Activated CD4-positive, alpha-beta T cell treated with anti-CD3 and anti-CD28 coated beads for 4 hours (primary cell): ENCODE data around the gene MFNG.

Experiments
- DNase-seq, 2 donors: peaks; one replicate each; pipeline ENCODE4 v3.0.0-alpha.2; 2020

Gene MFNG

DNA sequence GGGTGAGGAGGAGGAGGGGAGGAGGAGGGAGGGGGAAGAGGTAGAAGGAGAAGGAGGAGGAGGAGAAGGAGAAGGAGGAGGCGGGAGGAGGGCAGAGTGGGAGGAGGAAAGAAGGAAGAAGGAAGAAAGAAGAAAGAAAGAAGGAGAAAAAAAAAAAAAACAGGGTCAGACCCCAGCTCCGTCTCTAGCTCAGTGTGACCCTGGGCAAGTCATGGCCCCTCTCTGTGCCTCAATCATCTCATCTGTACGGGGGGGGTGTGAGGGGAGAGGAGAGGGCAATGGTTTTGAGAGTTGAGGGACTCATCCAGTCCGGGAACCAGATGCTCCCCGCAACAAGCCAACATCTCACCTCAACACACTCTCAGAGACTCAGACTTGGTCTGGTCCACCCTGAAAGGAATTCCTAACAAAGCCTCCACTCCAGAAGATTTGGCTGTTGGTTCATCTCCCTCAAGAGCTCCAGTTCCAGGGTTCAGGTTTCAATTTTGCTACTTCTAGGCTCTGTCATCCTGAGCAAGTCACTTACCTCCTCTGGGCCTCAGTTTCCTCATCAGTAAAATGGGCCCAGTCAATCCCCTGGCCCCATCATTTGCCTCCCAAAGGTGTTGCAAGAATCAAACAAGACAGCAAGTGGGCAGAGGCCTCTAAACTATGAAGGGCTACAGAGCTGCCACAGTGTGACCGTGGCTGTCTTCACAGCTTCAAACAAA lies 25.4 kb upstream of the MFNG start:
- no peak for DNase-seq

DNA sequence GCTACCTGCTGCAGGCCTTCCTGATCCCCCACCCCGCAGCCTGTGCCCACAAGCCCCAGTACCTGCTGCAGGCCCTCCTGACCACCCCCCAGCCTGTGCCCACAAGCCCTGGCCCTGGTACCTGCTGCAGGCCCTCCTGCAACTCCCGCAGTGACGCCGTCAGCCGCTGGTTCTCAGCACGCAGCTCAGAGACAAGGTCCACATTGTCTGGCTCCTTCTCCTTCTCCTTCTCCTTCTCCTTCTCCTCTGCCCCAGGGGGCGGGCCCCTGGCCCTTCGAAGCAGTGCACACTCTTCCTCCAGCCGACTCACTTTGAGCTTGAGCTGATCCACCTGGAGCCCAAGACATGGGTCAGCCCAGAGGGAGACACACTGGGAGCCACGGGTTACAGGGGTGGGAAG lies 23.9 kb upstream of the MFNG start:
- no peak for DNase-seq

DNA sequence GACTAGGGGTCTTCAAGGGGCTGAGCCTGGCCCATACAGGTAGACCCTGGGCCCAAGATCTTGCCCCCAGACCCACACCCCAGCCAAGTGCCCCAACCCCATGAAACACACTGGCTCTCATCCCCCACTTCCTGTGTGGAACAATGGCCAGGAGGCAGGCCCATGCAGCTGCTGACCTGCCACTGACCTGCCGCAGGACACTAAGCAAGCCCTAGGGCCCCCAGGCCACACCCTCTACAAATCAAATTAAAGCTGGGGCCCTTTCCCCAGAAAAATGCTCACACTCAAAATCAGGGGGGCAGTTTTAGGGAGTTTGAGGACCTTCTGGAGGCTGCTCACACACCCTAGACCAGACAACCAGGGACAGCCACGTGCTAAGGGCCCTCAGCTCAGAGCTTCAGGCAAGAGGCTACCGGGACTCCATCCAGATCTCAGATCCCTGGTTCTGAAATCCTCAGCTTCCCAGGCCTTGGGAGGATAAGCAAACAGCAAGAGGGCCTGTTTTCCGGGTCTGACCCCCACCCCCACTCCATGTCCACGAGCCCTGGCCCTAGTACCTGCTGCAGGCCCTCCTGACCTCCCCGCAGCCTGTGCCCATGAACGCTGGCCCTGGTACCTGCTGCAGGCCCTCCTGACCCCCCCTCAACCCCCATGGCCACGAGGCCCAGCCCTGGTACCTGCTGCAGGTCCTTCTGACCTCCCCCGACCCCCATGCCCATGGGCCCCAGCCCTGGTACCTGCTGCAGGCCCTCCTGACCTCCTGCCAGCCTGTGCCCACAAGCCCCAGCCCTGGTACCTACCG lies 23.1 kb upstream of the MFNG start:
- no peak for DNase-seq

DNA sequence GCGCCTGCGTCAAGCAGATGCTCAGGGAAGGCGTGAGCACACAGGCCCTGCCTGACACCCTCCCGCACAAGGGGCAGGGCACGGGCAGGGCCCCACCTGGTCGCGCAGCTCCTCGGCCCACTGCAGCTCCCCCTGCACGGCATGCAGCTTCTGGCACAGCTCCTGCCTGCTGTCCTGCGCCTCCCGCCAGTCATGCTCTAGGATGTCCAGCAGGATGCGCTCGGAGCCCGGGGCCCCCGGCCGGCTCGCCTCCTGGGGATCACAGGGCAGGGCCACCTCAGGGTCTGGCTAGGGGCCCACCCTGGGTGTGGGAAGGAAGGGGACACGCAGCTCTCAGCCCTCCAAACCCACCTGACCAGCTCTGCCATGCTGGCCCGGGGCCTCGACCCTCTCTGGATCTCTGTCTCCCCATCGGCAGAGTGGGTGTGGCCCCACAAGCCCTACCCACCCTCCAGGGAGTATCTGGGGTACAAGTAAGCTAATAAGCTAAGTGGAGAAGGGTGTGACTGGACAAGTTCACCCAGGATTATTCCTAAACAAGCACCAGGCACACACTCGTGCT lies 22.3 kb upstream of the MFNG start:
- no peak for DNase-seq

DNA sequence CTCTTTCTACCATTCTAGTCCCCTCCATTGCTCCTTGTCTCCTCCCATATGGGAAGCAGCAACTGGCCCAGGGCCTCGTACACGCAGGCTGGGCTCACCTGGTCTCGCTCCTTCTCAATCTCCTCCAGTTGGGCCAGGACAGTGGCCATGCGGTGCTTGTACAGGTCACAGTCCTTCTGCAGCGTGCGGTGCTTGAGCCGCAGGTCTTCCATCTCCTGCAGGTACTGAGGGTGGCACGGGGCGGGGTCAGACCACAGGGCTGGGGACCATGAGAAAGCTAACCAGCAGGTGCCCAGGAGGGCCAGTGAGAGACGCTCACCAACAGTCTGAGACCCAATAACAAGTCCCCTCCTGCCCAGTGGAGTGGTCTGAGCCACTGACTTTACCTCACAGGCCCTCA lies 21.5 kb upstream of the MFNG start:
- no peak for DNase-seq

DNA sequence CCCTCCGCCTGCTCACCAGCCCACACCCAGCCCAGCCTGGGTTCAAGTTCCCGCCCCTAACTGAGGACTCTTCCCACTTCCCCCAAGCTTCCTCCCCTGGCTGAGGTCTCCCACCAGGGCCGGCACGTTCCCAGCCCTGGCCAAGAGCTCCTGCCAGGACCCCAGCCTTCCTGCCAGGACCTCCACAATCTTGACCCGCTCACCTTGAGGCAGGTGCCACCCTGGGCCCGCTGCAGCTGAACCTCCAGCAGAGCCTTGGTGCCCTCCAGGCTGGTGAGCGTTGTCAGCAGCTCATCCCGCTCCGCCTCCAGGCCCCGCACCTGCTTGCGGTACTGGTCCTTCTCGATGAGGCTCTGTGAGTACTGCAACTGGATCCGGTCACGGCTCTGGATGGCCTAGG lies 19.8 kb upstream of the MFNG start:
- DNase-seq = no peak

DNA sequence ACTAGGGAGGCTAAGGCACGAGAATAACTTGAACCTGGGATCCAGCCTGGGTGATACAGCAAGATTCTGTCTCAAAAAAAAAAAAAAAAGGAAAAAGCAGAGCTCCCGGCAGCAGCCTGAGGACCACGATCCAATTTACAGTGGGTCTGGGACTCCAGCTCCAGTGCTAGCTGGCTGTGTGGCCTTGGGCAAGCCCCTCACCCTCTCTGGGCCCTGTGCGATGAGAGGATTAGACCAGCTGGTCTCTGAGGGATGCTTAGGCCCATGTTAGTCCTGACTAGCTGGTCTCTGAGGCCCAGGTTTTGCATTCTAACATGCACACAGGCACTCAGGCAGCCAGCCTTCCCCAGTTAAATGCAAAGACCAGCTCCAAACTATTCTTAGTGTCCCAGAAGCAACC lies 19.4 kb upstream of the MFNG start:
- DNase-seq = no peak

DNA sequence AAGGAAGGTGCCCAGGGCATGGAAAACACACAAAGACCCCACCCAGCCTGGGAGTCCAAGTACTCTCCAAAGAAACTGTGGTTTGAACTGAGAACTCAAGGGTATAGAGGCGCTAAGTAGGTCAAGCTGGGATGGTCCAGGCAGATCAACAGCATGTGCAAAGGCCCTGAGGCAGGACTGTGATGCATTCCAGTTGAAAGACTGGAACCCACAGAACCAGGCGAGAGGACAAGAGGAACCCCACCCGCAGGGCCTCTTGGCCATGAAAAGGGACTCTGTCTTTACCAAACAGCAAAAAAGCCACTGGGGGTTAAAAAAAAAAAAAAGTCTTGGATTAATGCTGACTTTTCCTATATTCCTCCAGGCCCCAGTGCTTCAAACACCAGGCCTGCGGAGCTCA lies 18.8 kb upstream of the MFNG start:
- DNase-seq = no peak

DNA sequence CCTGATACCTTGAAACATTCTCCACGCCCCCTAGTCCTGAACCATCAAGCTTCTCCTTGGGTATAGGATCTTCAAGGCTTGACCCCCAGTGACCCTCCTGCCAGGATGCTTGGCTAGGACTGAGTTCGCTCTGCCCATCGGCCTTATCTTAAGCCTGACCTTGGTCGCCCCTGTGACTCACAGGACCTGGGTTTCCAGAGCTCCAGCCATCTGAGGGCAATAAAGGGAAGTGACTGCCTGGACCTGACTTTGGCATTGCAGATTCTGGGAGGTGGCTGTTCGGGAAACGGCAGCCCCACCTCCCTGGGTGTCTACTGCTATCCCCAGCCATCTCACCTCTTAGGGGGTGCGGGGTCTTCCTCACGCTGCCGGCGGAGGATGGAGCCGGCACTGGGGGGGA lies 17.7 kb upstream of the MFNG start:
- DNase-seq = no peak

DNA sequence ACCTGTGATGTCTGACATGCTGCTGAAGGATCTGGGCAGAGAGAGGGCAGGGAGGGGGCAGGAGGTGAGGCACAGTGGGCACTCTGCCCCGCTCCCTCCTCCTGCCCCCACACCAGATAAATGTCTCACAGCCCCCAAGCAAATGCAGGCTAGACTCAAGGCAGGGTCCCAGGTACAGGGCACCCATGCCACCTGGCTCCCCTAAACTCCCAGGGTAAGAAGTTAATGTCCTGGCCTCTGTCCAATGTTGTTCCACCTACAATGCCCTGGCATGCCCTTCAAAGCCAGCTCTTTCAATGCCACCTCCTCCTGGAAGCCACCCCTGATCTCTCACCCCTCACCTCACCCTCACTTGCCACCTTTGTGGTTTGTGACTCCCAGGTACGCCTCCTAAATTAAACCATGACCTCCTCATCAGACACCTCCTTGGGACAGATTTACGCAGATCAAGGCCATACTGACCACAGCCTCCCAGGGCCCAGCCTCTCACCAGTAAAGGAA lies 17.0 kb upstream of the MFNG start:
- DNase-seq = no peak

DNA sequence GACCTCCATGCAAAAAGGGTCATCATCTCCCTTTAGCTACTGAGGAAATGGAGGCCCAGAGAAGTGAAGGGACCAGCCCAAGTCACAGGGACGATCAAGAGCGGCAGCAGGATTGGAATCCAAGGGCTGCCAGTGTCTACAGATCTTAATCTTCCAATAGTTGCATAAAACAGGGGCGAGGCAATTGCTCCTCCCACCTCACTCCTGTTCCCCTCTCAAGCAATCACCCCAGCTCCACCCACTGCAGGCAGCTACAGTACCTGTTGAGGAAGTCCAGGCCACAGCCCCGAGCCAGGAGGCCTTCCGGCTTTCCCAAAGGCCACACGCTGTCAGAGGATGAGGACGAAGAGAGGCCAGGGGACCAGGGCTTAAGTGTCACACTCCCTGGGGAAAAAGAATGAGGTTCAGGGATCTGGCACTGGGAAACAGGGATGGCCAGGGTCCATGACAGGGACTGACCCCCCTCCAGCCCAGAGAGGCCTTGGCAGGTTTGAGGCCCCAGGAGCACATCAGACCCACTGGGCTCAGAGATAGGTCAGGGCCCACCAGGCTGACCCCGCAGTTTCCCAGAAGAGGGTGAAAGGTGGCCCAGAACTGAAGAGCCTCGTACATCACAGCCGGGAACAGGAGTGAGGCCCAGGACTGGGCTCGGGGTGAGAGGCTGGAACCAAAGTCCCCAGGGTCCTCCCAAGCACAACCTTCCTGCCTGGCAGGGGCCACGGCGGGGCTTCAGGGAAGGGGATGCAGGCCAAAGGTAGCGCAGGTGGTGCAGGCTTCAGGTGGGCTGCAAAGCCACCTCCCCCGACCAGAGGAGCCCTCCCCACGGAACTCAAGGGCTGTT lies 16.4 kb upstream of the MFNG start:
- DNase-seq = no peak

DNA sequence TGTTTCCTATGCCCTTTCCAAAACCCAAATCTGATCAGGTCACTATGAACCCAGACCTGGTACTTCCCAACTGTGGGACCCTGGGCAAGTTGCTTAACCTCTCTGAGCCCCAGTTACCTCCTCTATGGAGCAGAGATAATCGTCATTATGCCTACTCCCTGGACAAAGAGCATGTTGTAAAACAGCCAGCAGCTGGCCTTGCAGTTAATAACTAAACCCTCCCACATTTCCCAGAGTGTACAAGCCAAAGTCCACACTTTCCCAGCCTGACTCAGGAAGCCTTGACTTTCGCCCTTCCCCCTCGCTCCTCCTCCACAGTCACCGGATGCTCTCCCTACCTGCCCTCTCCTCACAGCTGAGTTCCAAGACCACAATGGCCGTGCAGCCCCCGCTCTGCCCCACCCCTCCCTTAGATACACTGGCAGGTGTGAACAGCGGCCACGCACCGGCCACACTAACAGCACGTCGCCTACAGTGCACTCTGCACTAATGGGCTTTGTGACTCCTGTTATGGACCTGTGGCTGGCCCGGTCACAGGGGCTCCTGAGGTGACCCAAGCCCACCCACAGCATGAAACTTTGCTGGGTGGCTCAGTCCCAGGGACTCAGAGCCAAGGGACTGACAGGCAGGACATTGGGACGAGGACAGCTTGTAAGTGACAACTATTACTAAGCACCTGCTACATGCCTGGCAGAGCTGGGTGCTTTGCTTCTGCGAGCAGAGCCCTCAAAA lies 15.6 kb upstream of the MFNG start:
- no peak for DNase-seq

DNA sequence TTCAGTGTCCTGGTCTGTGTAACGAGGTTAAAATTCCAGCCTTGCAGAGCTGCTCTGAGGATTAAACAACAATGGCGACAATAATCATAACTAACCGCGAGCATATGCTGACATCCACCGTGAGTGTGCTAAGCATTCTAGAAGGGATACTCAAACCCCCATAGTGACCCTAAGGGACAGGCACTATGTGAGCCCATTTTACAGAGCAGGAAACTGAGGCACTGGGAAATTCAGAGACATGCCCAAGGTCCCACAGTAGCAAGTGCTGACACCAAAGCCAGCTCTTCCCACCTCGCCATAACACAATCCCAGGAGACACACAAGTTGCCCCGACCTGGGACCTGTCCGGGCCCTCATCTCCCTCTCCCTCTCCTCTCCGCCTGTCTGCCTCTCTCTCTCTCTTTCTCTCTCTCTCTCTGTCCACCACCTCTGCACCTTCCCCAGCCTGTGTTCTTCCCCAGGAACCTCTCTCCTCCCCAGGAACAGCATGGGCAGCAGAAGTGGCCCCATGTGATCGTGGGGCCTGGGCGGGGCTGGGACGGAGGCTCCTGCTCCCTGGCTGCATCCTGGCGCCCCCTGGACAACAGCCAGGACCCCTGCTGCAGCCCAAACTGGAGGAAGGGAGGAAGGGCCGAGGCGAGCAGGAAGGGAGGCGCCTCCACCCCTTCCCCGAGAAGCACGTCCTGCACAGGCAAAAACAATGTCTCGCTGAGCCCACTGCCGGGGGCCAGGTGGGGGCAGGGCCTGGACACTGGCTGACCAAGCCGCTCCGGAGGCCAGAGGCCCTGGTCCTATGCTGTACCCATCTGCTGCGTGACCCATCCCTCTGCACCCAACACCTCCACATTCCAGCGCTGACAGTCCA lies 14.8 kb upstream of the MFNG start:
- no peak for DNase-seq

DNA sequence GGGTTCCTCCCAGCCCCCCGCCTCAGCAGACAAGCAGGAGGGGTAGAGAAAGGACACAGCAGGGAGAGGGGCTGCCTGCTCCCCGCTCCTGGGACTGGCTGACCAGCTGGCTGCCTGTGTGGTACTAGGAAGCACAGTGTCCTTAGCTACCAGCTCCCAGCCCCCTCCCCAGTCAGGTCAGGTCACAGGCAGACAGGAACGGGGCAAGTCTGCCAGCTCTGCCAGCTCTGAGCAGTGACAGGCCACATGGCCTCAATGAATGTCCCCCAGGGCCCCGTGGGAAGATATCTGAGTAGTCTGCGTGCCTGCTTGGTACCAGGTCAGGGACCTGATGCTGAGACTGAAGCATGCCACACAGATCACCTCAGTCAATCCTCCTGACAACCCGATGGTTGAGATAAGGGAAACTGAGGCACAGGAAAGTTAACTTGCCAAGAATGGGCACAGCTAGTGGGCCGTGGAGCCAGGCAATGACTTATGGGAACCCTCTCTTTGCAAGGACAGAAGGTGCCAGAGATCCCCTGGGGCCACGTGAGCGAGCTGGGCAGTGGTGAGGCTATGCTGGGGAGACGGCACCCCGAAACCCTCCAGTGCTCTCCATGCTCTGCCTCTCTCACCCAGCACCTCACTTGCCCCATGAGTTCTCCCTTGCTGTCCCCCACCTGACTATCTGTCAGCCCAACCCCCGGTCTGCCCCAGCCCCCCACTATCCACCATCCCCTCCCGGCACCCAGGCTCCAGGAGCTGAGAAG lies 13.8 kb upstream of the MFNG start:
- no peak for DNase-seq

DNA sequence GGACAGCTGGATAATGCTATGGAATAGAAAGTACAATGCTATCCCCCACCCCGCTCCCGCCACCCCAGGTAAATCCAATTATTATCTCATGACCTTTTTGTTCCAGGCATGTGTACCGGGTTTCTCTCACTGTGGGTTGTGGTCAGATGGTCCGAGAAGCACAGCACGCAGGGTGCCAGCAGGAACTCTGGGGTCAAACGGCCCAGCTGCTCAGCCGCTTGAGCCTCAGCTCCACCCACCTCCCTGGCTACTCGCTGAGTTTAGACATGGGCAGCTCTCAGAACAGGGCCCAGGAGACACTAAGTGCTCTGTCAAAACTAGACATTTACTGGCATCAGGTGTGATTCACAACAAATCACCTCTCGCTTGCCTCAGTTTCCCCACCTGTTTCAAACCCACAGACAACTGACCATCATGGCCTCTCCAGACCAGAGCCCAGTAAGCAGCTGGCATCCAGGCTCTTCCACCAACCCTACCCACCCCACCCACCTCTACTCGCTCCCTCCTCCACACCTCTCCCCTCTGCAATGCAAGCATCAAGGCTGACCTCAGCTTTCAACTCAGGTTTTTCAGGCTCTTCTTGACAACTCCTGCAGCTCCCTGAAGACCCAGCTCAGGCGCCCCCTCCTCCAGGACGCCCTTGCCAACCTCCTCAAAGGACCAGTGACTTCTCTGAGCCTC lies 13.0 kb upstream of the MFNG start:
- DNase-seq = no peak

DNA sequence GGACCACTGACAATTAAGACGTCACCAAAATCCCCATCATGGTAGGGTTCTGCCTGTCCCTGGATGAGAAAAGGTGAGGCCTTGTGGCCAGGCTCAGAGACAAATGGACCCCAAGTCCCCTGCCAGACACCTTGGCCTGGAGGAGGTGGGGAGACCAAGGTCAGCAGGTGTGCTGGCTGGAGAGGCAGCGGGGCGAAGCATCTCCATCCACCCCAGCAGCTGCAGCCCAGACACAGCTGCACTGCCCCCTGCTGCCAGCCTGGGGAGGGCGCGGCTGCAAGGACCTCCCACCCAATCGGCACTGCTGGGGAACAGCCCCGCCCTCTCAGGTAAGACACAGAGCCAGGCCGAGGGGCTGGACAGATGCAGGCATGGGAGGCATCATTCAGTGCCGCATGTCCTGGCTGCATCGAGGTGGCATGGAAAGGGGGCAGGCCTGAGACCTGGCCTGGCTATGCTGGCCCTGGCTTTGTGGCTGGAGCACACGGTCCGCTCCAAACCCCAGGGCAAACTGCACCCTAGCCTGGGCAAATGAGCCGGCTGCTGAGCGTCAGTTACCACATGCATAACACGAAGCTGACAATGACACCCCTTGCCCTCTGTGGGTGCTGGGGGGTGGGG lies 12.2 kb upstream of the MFNG start:
- peak; percentile 68 for DNase-seq

DNA sequence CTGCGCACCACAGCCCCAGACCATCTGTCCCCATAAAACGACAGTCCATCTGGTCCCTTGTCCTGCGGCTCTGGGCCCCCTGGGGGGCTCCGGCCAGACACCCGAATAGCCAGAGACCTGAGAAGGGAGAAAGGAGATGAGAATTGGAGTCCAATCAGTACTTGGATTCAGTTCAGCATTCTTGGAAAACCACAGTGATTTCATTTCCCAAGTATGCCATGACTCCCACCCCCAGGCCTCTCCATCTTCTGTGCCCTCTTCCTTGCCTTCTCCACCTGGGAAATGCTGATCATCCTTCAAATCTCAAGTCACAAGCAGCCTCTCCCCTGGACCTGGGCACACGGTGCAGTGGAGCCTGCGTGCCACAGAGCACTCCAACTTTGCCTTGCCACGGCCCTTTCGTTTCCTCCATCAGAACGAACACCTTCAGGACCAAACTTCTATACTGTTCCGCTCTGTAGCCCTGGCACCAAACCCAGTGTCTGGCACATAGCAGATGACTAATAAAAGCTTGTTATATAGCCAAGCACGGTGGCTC lies 10.9 kb upstream of the MFNG start:
- DNase-seq = no peak

DNA sequence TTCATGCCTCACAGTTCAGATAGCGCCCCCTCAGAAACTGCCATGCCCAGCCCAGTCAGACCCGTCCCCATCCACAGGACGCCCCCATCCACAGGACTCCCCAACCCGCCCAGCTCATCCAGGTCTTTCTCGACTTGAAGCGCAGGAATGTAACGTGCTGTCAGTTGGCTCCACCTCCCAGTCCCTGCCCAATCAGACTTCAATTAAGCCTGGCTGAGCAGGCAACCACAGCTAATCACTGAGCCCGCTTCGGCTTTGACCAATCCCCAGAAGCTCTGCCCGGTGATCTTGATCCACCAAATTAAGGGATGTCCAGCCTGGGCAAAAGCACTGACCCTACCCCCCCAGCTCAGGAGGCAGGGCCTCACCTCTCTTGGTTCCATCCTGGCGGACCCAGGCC lies 10.5 kb upstream of the MFNG start:
- no peak for DNase-seq

DNA sequence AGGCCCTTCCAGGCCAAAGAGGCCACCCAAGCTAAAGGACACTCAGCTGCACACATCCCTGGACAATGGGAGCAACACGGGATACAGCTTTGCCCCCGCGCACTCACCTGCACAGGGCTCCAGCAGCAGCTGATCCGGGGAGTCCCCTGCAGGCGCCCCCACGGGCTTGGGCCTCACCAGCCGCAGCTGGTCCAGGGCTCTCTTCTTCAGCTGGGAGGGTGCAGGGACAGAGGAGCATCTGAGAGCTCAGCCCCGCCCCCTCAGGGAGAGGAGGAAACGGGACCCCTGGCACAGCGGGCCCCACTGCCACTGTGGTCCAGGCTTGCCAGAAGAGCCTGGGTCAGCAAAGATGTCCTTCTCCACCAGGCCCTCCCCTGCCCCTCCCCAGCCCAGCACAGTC lies 7.8 kb upstream of the MFNG start:
- DNase-seq = no peak
